ENCODE results near the gene PPP6R3. TPM values are rescaled to one million over a fixed set of nuclear protein-coding genes. Genes with fewer than 3 reads are reported as not detected.

PPP6R3 gene
- polyA plus RNA-seq, 1 donor (not counting 4 experiments of a cell fraction or from before 2014, with no cell fraction given), result 50.2 TPM

DNA sequence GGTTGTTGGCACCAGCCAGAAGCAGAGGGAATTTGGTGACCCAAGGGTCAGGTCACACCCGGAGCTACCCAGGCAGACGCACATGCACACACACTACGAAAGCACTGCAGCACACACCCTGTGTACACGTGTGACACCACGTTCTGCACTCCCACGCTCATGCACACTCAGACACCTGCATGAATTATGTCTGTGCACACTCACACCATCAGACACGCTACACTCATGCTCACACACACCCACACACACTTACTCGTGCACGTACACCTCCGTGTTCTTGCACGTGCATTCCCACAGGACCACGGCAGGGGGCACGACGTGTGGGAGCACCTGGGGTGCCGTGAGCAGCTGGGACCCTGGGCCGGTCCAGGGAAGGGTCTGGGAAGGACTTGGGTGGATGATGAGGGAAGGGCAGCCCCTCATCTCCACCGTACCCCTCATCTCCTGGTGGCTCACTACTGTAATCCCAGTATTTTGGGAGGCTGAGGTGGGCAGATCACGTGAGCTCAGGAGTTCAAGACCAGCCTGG, 203.0 kb downstream of the PPP6R3 start:
- TF ChIP-seq, protein P1, sequence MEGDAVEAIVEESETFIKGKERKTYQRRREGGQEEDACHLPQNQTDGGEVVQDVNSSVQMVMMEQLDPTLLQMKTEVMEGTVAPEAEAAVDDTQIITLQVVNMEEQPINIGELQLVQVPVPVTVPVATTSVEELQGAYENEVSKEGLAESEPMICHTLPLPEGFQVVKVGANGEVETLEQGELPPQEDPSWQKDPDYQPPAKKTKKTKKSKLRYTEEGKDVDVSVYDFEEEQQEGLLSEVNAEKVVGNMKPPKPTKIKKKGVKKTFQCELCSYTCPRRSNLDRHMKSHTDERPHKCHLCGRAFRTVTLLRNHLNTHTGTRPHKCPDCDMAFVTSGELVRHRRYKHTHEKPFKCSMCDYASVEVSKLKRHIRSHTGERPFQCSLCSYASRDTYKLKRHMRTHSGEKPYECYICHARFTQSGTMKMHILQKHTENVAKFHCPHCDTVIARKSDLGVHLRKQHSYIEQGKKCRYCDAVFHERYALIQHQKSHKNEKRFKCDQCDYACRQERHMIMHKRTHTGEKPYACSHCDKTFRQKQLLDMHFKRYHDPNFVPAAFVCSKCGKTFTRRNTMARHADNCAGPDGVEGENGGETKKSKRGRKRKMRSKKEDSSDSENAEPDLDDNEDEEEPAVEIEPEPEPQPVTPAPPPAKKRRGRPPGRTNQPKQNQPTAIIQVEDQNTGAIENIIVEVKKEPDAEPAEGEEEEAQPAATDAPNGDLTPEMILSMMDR (optimal IDR thresholded peaks at IDR 0.05 in 1 of 3, IDR thresholded peaks at IDR 0.05 in 1 of 3, conservative IDR thresholded peaks at IDR 0.05 in 1 of 3; ENCODE audit: extremely low read depth in 1 of 3, insufficient read depth in 2 of 3, low read length in 3 of 3), result no peak
- no peak for TF ChIP-seq EZH2 (IDR thresholded peaks at IDR 0.05; ENCODE audit: low read length)
- Histone ChIP-seq H4K20me1 (ENCODE audit: control insufficient read depth, extremely low read depth, insufficient read depth, low read length) (no peaks in the 10 kb centered on the region), H2AFZ (ENCODE audit: control insufficient read depth, low read length) (no peak overlapping the region), H3K9me1 (ENCODE audit: control insufficient read depth, extremely low read depth, insufficient read depth, low read length) (no peaks in the 10 kb centered on the region), H3K4me3 (ENCODE audit: control insufficient read depth in 2 of 3, extremely low read depth in 1 of 3, insufficient read depth in 2 of 3, low read depth in 1 of 3, low read length in 3 of 3) (no peak overlapping the region), H3K4me1 (ENCODE audit: control insufficient read depth, extremely low read depth, insufficient read depth, low read length) (no peaks in the 10 kb centered on the region), H3K36me3 (ENCODE audit: control insufficient read depth in 2 of 2, extremely low read depth in 1 of 2, insufficient read depth in 2 of 2, low read length in 2 of 2) (no peaks in the 10 kb centered on the region), H3K4me2 (ENCODE audit: control insufficient read depth, extremely low read depth, insufficient read depth, low read depth, low read length) (no peak overlapping the region), H3K79me2 (ENCODE audit: control insufficient read depth, insufficient read depth, low read length) (no peaks in the 10 kb centered on the region), H3K9me3 (ENCODE audit: control insufficient read depth, low read depth, low read length) (no peaks in the 10 kb centered on the region), H3K27ac (ENCODE audit: control insufficient read depth, insufficient read depth, low read length) (no peak overlapping the region), H3K27me3 (ENCODE audit: control insufficient read depth, extremely low read depth, insufficient read depth, low read length) (peaks cover 6% of the 10 kb centered on the region), H3K9ac (ENCODE audit: control insufficient read depth, extremely low read depth, insufficient read depth, low read length) (no peak overlapping the region)
- FAIRE-seq (no peak), DNase-seq (ENCODE audit: low read depth, low spot score) (no peak)
- dilution Hi-C loops (cut with MboI; ENCODE audit: extremely low pct_ligation_motif_present, low sequenced_read_pairs), result no loop called here

DNA sequence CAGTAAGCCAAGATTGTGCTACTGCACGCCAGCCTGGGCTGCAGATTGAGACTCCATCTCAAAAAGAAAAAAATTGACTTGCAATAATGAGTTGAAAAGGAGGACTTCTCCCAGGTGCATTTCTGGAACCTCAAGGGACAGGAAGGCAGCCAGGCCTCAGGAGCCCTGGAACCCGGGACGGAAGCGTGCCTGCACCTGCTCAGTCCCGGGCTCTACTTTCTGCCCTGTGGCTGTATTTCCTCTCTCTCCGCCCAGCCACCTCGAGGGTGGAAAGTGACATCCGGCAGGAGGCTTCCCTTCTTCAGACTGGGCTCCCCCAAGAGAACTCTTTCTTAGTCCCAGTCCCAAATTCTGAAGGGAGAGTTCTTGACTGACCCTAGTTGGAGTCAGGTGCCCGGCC, 203.6 kb downstream of the PPP6R3 start:
- no peaks in the 10 kb centered on the region for H3K36me3 ChIP-seq (ENCODE audit: control insufficient read depth in 2 of 2, extremely low read depth in 1 of 2, insufficient read depth in 2 of 2, low read length in 2 of 2)
- dilution Hi-C loops (cut with MboI; ENCODE audit: extremely low pct_ligation_motif_present, low sequenced_read_pairs), result no loop called here
- H3K9ac ChIP-seq (ENCODE audit: control insufficient read depth, extremely low read depth, insufficient read depth, low read length), result no peak overlapping the region
- DNase-seq (ENCODE audit: low read depth, low spot score) (no peak), FAIRE-seq (no peak)
- H3K4me2 ChIP-seq (ENCODE audit: control insufficient read depth, extremely low read depth, insufficient read depth, low read depth, low read length), result no peak overlapping the region
- H3K9me3 ChIP-seq (ENCODE audit: control insufficient read depth, low read depth, low read length), result no peaks in the 10 kb centered on the region
- H3K4me3 ChIP-seq (ENCODE audit: control insufficient read depth in 2 of 3, extremely low read depth in 1 of 3, insufficient read depth in 2 of 3, low read depth in 1 of 3, low read length in 3 of 3), result no peak overlapping the region
- no peaks in the 10 kb centered on the region for H4K20me1 ChIP-seq (ENCODE audit: control insufficient read depth, extremely low read depth, insufficient read depth, low read length)
- H3K9me1 ChIP-seq (ENCODE audit: control insufficient read depth, extremely low read depth, insufficient read depth, low read length), result no peaks in the 10 kb centered on the region
- H2AFZ ChIP-seq (ENCODE audit: control insufficient read depth, low read length), result no peak overlapping the region
- H3K4me1 ChIP-seq (ENCODE audit: control insufficient read depth, extremely low read depth, insufficient read depth, low read length), result no peaks in the 10 kb centered on the region
- H3K27me3 ChIP-seq (ENCODE audit: control insufficient read depth, extremely low read depth, insufficient read depth, low read length), result peaks cover 4% of the 10 kb centered on the region
- no peak overlapping the region for H3K27ac ChIP-seq (ENCODE audit: control insufficient read depth, insufficient read depth, low read length)
- no peak for TF ChIP-seq EZH2 (IDR thresholded peaks at IDR 0.05; ENCODE audit: low read length)
- TF ChIP-seq, protein P1 (optimal IDR thresholded peaks at IDR 0.05 in 1 of 3, IDR thresholded peaks at IDR 0.05 in 1 of 3, conservative IDR thresholded peaks at IDR 0.05 in 1 of 3; ENCODE audit: extremely low read depth in 1 of 3, insufficient read depth in 2 of 3, low read length in 3 of 3), result no peak
- H3K79me2 ChIP-seq (ENCODE audit: control insufficient read depth, insufficient read depth, low read length), result no peaks in the 10 kb centered on the region
